ENCODE results near the gene UTS2R. TPM values are rescaled to one million over a fixed set of nuclear protein-coding genes. Genes with fewer than 3 reads are reported as not detected.

UTS2R gene
- polyA plus RNA-seq, 1 donor (not counting 4 experiments of a cell fraction or from before 2014, with no cell fraction given), result not detected

- TF ChIP-seq EZH2 (IDR thresholded peaks at IDR 0.05; ENCODE audit: low read length), result no peak
- TF ChIP-seq, protein P1, sequence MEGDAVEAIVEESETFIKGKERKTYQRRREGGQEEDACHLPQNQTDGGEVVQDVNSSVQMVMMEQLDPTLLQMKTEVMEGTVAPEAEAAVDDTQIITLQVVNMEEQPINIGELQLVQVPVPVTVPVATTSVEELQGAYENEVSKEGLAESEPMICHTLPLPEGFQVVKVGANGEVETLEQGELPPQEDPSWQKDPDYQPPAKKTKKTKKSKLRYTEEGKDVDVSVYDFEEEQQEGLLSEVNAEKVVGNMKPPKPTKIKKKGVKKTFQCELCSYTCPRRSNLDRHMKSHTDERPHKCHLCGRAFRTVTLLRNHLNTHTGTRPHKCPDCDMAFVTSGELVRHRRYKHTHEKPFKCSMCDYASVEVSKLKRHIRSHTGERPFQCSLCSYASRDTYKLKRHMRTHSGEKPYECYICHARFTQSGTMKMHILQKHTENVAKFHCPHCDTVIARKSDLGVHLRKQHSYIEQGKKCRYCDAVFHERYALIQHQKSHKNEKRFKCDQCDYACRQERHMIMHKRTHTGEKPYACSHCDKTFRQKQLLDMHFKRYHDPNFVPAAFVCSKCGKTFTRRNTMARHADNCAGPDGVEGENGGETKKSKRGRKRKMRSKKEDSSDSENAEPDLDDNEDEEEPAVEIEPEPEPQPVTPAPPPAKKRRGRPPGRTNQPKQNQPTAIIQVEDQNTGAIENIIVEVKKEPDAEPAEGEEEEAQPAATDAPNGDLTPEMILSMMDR (optimal IDR thresholded peaks at IDR 0.05 in 1 of 3, IDR thresholded peaks at IDR 0.05 in 1 of 3, conservative IDR thresholded peaks at IDR 0.05 in 1 of 3; ENCODE audit: extremely low read depth in 1 of 3, insufficient read depth in 2 of 3, low read length in 3 of 3), result no peak
- dilution Hi-C loops (cut with MboI; ENCODE audit: extremely low pct_ligation_motif_present, low sequenced_read_pairs), result no loop called here
- FAIRE-seq, result no peak
- H3K9me3 ChIP-seq (ENCODE audit: control insufficient read depth, low read depth, low read length), result no peaks in the 10 kb centered on the region
- DNase-seq (ENCODE audit: low read depth, low spot score), result no peak
- peaks cover 3 to 8% of the 10 kb centered on the region in 2 experiments for H3K36me3 ChIP-seq (ENCODE audit: control insufficient read depth in 2 of 2, extremely low read depth in 1 of 2, insufficient read depth in 2 of 2, low read length in 2 of 2)
- H3K4me2 ChIP-seq (ENCODE audit: control insufficient read depth, extremely low read depth, insufficient read depth, low read depth, low read length), result no peak overlapping the region
- H4K20me1 ChIP-seq (ENCODE audit: control insufficient read depth, extremely low read depth, insufficient read depth, low read length), result peaks cover 4% of the 10 kb centered on the region
- no peaks in the 10 kb centered on the region for H3K27me3 ChIP-seq (ENCODE audit: control insufficient read depth, extremely low read depth, insufficient read depth, low read length)
- no peak overlapping the region for H3K9ac ChIP-seq (ENCODE audit: control insufficient read depth, extremely low read depth, insufficient read depth, low read length)
- H2AFZ ChIP-seq (ENCODE audit: control insufficient read depth, low read length), result no peak overlapping the region
- no peak overlapping the region for H3K4me3 ChIP-seq (ENCODE audit: control insufficient read depth in 2 of 3, extremely low read depth in 1 of 3, insufficient read depth in 2 of 3, low read depth in 1 of 3, low read length in 3 of 3)
- H3K27ac ChIP-seq (ENCODE audit: control insufficient read depth, insufficient read depth, low read length), result no peak overlapping the region
- H3K9me1 ChIP-seq (ENCODE audit: control insufficient read depth, extremely low read depth, insufficient read depth, low read length), result no peaks in the 10 kb centered on the region
- H3K79me2 ChIP-seq (ENCODE audit: control insufficient read depth, insufficient read depth, low read length), result no peaks in the 10 kb centered on the region
- H3K4me1 ChIP-seq (ENCODE audit: control insufficient read depth, extremely low read depth, insufficient read depth, low read length), result no peaks in the 10 kb centered on the region
These were observed 36.8 kb downstream of the UTS2R start for GRCh38 chr17:82408288-82408937.

DNA sequence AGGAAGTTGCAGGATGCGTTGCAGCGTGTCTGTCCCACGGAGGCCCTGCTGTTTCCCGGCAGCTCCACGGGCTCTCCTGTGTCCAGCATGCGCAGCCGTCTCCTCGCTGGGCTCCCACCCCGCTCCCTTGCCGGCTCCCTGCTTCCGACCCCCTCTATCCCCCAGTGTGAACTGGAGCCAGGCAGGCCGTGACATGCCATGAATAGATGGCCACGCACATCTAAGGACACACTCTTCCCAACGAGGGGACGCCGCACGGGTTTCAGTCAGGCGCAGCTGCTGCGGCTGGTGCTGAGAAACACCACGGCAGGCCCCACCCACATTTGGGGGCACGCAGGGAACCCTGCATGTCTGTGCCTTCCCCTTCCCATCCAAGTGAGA lies 37.4 kb downstream of the UTS2R start:
- H3K79me2 ChIP-seq (ENCODE audit: control insufficient read depth, insufficient read depth, low read length), result no peaks in the 10 kb centered on the region
- no peak overlapping the region for H2AFZ ChIP-seq (ENCODE audit: control insufficient read depth, low read length)
- H3K4me2 ChIP-seq (ENCODE audit: control insufficient read depth, extremely low read depth, insufficient read depth, low read depth, low read length), result no peak overlapping the region
- no peaks in the 10 kb centered on the region for H3K9me1 ChIP-seq (ENCODE audit: control insufficient read depth, extremely low read depth, insufficient read depth, low read length)
- DNase-seq (ENCODE audit: low read depth, low spot score) (no peak), FAIRE-seq (no peak)
- dilution Hi-C loops (cut with MboI; ENCODE audit: extremely low pct_ligation_motif_present, low sequenced_read_pairs), result no loop called here
- no peak overlapping the region for H3K4me3 ChIP-seq (ENCODE audit: control insufficient read depth in 2 of 3, extremely low read depth in 1 of 3, insufficient read depth in 2 of 3, low read depth in 1 of 3, low read length in 3 of 3)
- no peaks in the 10 kb centered on the region for H3K27me3 ChIP-seq (ENCODE audit: control insufficient read depth, extremely low read depth, insufficient read depth, low read length)
- peaks cover 4% of the 10 kb centered on the region for H4K20me1 ChIP-seq (ENCODE audit: control insufficient read depth, extremely low read depth, insufficient read depth, low read length)
- H3K4me1 ChIP-seq (ENCODE audit: control insufficient read depth, extremely low read depth, insufficient read depth, low read length), result no peaks in the 10 kb centered on the region
- no peak overlapping the region for H3K9ac ChIP-seq (ENCODE audit: control insufficient read depth, extremely low read depth, insufficient read depth, low read length)
- no peak overlapping the region for H3K27ac ChIP-seq (ENCODE audit: control insufficient read depth, insufficient read depth, low read length)
- TF ChIP-seq, protein P1 (optimal IDR thresholded peaks at IDR 0.05 in 1 of 3, IDR thresholded peaks at IDR 0.05 in 1 of 3, conservative IDR thresholded peaks at IDR 0.05 in 1 of 3; ENCODE audit: extremely low read depth in 1 of 3, insufficient read depth in 2 of 3, low read length in 3 of 3), result no peak
- no peak for TF ChIP-seq EZH2 (IDR thresholded peaks at IDR 0.05; ENCODE audit: low read length)
- H3K36me3 ChIP-seq (ENCODE audit: control insufficient read depth in 2 of 2, extremely low read depth in 1 of 2, insufficient read depth in 2 of 2, low read length in 2 of 2), result peaks cover 3 to 4% of the 10 kb centered on the region in 2 experiments
- no peaks in the 10 kb centered on the region for H3K9me3 ChIP-seq (ENCODE audit: control insufficient read depth, low read depth, low read length)
